Coronary artery (tissue), 2 donors: ENCODE measurements around the gene HECW1.
"Not testable (repeated sequence)": the region's sequence is repeated elsewhere in the genome, so short reads cannot be mapped to it uniquely, and the experiment has no call there.

Experiments used
- DNase-seq: peaks from one replicate; pipeline ENCODE4 v3.0.0-alpha.2; 2017; ENCODE audit warnings: low spot score
- H3K27ac ChIP-seq, 2 donors: fragments of 200-600 bp; sonication (generic); one replicate each; pipeline ENCODE4 v1.5.1; 2016 to 2019
- H3K4me3 ChIP-seq: fragments of 200-600 bp; sonication (generic); 2 replicates; pipeline ENCODE4 v1.5.1; 2016; ENCODE audit warnings: mild to moderate bottlenecking, moderate library complexity
- CTCF ChIP-seq: fragments of 200-600 bp; sonication (generic); IDR thresholded peaks from one replicate; pipeline ENCODE4 v1.5.1; 2019; ENCODE audit warnings: antibody characterized with exemption

Gene HECW1

GRCh38 chr7:43201912-43202311 lies 89.5 kb downstream of the HECW1 start:
- TF ChIP-seq CTCF: no peak
- DNase-seq: no peak
- Histone ChIP-seq H3K4me3 (no peak overlapping the region), H3K27ac (no peak overlapping the region)

DNA sequence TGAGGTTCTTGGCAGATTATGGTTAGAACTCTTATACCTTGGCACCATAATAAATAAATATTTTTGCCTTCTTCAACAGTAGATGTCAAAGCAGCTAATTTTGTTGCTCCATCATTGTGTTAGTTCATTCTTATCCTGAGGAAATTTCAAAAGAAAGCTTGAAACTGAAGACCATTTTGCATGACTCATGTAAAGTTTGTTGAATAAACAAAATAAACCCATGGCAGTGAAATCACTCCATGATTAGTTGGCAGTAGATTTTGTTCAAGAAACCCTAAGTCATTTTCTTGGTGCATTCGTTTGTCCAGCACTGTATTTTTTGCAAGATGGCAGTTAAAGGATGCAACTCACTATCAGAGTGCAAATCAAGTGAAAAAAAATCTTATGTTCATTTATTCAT lies 91.6 kb downstream of the HECW1 start:
- no peak for DNase-seq
- no peak for TF ChIP-seq CTCF
- no peak overlapping the region for H3K4me3 ChIP-seq
- no peak overlapping the region for H3K27ac ChIP-seq

- no peak for DNase-seq
These were observed 92.8 kb downstream of the HECW1 start for GRCh38 chr7:43205171-43205795.

DNA sequence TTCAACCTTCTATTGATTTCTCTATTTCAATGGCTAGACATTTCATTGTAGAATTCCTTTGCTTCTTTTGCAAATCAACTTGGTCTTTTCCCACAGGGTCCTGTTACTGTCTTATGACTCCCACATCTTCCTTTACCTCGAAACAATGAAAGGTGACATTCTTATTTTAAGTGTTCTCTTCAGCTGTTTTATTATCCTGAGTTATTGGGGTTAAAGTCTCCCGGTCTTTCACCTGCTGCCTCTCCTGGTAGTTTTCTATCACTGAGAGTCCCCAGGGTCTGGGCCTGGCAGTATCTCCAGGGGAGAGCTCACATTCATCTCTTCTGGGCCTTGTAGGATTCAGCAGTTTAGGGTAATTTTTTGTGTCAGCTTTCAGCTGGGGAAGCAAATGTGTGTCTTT lies 95.8 kb downstream of the HECW1 start:
- no peak for TF ChIP-seq CTCF
- Histone ChIP-seq H3K27ac (no peak overlapping the region), H3K4me3 (no peak overlapping the region)
- no peak for DNase-seq

More at GRCh38 chr7:43205171-43205795, 92.8 kb downstream of the HECW1 start:
- no peak overlapping the region for H3K27ac ChIP-seq
- TF ChIP-seq CTCF: no peak
- H3K4me3 ChIP-seq: no peak overlapping the region

GRCh38 chr7:43210539-43210938 lies 98.1 kb downstream of the HECW1 start:
- H3K4me3 ChIP-seq, DNase-seq, H3K27ac ChIP-seq: not testable (repeated sequence)

DNA sequence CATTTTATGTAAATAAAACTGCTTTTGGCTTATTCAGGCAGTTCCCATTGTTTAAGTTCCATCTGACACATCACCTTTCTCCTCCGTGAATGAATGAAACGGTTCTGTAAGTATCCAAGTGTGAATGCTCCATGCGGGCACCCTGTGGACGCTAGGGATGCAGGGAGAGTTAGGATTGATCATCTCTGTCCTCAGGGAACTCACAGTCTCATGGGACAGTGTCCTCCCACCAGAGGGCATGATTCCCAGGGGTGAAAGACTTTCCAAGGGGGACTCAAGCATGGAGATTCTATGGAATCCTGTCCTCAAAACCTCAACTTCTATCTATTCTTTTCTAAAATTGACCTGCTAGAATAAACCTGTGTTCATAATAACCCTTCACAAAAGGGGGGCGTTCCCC lies 98.8 kb downstream of the HECW1 start:
- no peak overlapping the region for H3K4me3 ChIP-seq
- no peak overlapping the region for H3K27ac ChIP-seq
- DNase-seq: no peak
- TF ChIP-seq CTCF: no peak

GRCh38 chr7:43211693-43212092 lies 99.2 kb downstream of the HECW1 start:
- no peak overlapping the region for H3K4me3 ChIP-seq
- DNase-seq: no peak
- no peak for TF ChIP-seq CTCF
- H3K27ac ChIP-seq: no peak overlapping the region
